ENCODE measurements around the gene HSD17B1.
A peak's percentile ranks its signal among the peaks of the same experiment; 100 is the strongest.

HSD17B1 gene

DNA sequence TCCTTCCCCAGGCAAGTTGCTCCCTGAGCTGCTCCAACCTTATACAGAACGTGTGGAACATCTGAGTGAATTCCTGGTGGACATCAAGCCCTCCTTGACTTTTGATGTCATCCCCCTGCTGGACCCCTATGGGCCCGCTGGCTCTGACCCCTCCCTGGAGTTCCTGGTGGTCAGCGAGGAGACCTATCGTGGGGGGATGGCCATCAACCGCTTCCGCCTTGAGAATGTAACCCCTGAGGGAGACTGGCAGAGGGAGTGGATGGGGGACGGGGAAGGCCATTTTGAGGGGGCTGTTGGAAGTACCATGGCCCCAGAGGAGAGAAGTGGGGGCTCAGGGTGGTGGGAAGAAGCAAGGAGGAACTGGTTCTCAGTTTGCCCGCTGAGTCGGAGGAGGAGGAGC is 11.2 kb downstream of the HSD17B1 start:
- peaks cover 12% of the 10 kb centered on the region for H3K79me2 ChIP-seq (ENCODE audit: control insufficient read depth, insufficient read depth, low read length, poor library complexity)
- H3K9ac ChIP-seq (ENCODE audit: low read length), result no peak overlapping the region
- no peaks in the 10 kb centered on the region for H3K9me3 ChIP-seq (ENCODE audit: insufficient read depth, low read depth, low read length)
- no peak overlapping the region for H2BK12ac ChIP-seq (ENCODE audit: low read length)
- H4K91ac ChIP-seq (ENCODE audit: low read depth, low read length), result no peak overlapping the region
- H2AFZ ChIP-seq (ENCODE audit: insufficient read depth, low read length, poor library complexity), result no peak overlapping the region
- no peak overlapping the region for H3K14ac ChIP-seq (ENCODE audit: low read length)
- no peak overlapping the region for H3K4me2 ChIP-seq (ENCODE audit: low read length)
- no peaks in the 10 kb centered on the region for H3K27me3 ChIP-seq (ENCODE audit: insufficient read depth, low read length)
- no peak overlapping the region for H2AK5ac ChIP-seq (ENCODE audit: low read length)
- peaks cover 14 to 16% of the 10 kb centered on the region in 2 experiments for H3K4me1 ChIP-seq (ENCODE audit: control insufficient read depth in 1 of 2, insufficient read depth in 2 of 2, low read length in 2 of 2)
- no peak overlapping the region for H3K23ac ChIP-seq (ENCODE audit: low read length)
- WGBS (ENCODE audit: extremely low coverage, insufficient coverage, insufficient read length), result no CpG with 5 or more reads among the region's 9 CpGs
- no peak for DNase-seq
- no peak overlapping the region for H3K27ac ChIP-seq (ENCODE audit: low read depth, low read length)
- H3K36me3 ChIP-seq (ENCODE audit: control insufficient read depth in 1 of 2, insufficient read depth in 2 of 2, low read length in 2 of 2), result peaks cover 34 to 36% of the 10 kb centered on the region in 2 experiments
- H4K8ac ChIP-seq (ENCODE audit: low read depth, low read length), result no peak overlapping the region
- no peak overlapping the region for H3K4me3 ChIP-seq (ENCODE audit: low read depth, low read length)
- no peak overlapping the region for H4K12ac ChIP-seq (ENCODE audit: low read depth, low read length)
- no peak overlapping the region for H3K4ac ChIP-seq (ENCODE audit: low read depth, low read length)
- H3K79me1 ChIP-seq (ENCODE audit: low read length), result peaks cover 15% of the 10 kb centered on the region
- no peak overlapping the region for H2BK5ac ChIP-seq (ENCODE audit: low read depth, low read length, poor library complexity)
- no peak overlapping the region for H2BK120ac ChIP-seq (ENCODE audit: insufficient read depth, low read length, poor library complexity)
- H3K18ac ChIP-seq (ENCODE audit: low read length), result no peak overlapping the region

DNA sequence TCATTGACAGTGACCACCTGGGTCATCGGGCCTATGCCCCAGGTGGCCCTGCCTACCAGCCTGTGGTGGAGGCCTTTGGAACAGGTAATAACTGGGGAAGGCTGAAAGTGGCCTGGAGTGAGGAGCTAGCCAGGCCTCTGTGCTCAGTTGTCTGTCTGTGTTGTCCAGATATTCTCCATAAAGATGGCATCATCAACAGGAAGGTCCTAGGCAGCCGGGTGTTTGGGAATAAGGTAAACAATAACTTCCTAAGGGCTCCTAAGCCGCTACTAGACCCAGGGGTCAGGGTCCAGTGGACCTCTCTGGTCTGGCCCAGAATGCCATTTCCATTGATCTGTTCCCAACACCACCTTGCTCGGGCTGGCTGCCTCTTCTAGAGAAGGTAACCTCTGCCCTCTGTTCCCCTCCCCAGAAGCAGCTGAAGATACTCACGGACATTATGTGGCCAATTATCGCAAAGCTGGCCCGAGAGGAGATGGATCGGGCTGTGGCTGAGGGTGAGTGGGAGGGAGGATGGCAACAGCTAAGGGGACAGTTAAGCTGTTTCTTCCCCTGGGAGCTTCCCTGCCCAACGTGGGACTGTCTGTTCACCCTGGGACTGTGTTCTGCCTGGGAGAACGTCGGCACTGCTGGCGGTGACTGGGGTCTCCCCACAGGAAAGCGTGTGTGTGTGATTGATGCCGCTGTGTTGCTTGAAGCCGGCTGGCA is 12.2 kb downstream of the HSD17B1 start:
- H4K12ac ChIP-seq (ENCODE audit: low read depth, low read length), result no peak overlapping the region
- WGBS (ENCODE audit: extremely low coverage, insufficient coverage, insufficient read length), result no CpG with 5 or more reads among the region's 15 CpGs
- H3K9me3 ChIP-seq (ENCODE audit: insufficient read depth, low read depth, low read length), result no peaks in the 10 kb centered on the region
- H3K18ac ChIP-seq (ENCODE audit: low read length), result no peak overlapping the region
- no peak overlapping the region for H3K4me2 ChIP-seq (ENCODE audit: low read length)
- no peak overlapping the region for H3K9ac ChIP-seq (ENCODE audit: low read length)
- H2BK5ac ChIP-seq (ENCODE audit: low read depth, low read length, poor library complexity), result no peak overlapping the region
- no peak overlapping the region for H3K23ac ChIP-seq (ENCODE audit: low read length)
- no peak overlapping the region for H4K8ac ChIP-seq (ENCODE audit: low read depth, low read length)
- no peak for DNase-seq
- H3K27ac ChIP-seq (ENCODE audit: low read depth, low read length), result no peak overlapping the region
- H3K4ac ChIP-seq (ENCODE audit: low read depth, low read length), result no peak overlapping the region
- H3K4me3 ChIP-seq (ENCODE audit: low read depth, low read length), result no peak overlapping the region
- H3K36me3 ChIP-seq (ENCODE audit: control insufficient read depth in 1 of 2, insufficient read depth in 2 of 2, low read length in 2 of 2), result peaks cover 43 to 46% of the 10 kb centered on the region in 2 experiments
- peaks cover 15% of the 10 kb centered on the region for H3K79me1 ChIP-seq (ENCODE audit: low read length)
- H3K14ac ChIP-seq (ENCODE audit: low read length), result no peak overlapping the region
- no peak overlapping the region for H2AFZ ChIP-seq (ENCODE audit: insufficient read depth, low read length, poor library complexity)
- peaks cover 12% of the 10 kb centered on the region for H3K79me2 ChIP-seq (ENCODE audit: control insufficient read depth, insufficient read depth, low read length, poor library complexity)
- no peak overlapping the region for H2BK120ac ChIP-seq (ENCODE audit: insufficient read depth, low read length, poor library complexity)
- H3K27me3 ChIP-seq (ENCODE audit: insufficient read depth, low read length), result no peaks in the 10 kb centered on the region
- no peak overlapping the region for H2AK5ac ChIP-seq (ENCODE audit: low read length)
- H3K4me1 ChIP-seq (ENCODE audit: control insufficient read depth in 1 of 2, insufficient read depth in 2 of 2, low read length in 2 of 2), result peaks cover 14 to 16% of the 10 kb centered on the region in 2 experiments
- H2BK12ac ChIP-seq (ENCODE audit: low read length), result no peak overlapping the region
- no peak overlapping the region for H4K91ac ChIP-seq (ENCODE audit: low read depth, low read length)

DNA sequence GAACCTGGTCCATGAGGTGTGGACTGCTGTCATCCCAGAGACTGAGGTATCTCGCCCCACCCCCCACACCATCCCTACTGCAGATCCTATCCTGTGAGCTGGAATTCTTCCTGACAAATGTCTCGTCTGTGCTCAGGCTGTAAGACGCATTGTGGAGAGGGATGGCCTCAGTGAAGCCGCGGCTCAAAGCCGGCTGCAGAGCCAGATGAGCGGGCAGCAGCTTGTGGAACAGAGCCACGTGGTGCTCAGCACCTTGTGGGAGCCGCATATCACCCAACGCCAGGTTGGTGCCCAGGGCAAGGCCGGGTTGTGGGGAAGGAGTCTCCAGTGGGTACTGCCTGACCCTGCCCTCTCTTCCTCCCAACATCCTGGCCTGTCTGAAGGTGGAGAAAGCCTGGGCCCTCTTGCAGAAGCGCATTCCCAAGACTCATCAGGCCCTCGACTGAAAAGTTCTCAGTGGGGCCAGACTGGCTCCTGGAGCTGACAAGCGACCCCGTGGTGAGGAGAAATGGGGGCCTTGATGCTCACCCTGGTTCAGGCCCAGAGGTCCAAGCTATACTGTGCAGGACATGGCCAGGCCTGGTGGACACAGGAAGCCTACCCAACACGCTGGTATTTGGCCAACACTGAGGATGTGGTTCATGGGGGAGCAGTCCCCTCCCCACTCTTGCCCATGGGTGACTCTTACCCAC is 12.9 kb downstream of the HSD17B1 start:
- Histone ChIP-seq H3K4me1 (ENCODE audit: control insufficient read depth in 1 of 2, insufficient read depth in 2 of 2, low read length in 2 of 2) (peaks cover 14 to 16% of the 10 kb centered on the region in 2 experiments), H2BK12ac (ENCODE audit: low read length) (no peak overlapping the region), H3K9ac (ENCODE audit: low read length) (no peak overlapping the region), H2BK5ac (ENCODE audit: low read depth, low read length, poor library complexity) (no peak overlapping the region), H3K79me1 (ENCODE audit: low read length) (peaks cover 15% of the 10 kb centered on the region), H3K9me3 (ENCODE audit: insufficient read depth, low read depth, low read length) (no peaks in the 10 kb centered on the region), H3K18ac (ENCODE audit: low read length) (no peak overlapping the region), H3K4me3 (ENCODE audit: low read depth, low read length) (no peak overlapping the region), H3K27ac (ENCODE audit: low read depth, low read length) (no peak overlapping the region), H2BK120ac (ENCODE audit: insufficient read depth, low read length, poor library complexity) (no peak overlapping the region), H4K8ac (ENCODE audit: low read depth, low read length) (no peak overlapping the region), H4K91ac (ENCODE audit: low read depth, low read length) (no peak overlapping the region), H3K27me3 (ENCODE audit: insufficient read depth, low read length) (no peaks in the 10 kb centered on the region), H3K23ac (ENCODE audit: low read length) (no peak overlapping the region), H3K79me2 (ENCODE audit: control insufficient read depth, insufficient read depth, low read length, poor library complexity) (peaks cover 12% of the 10 kb centered on the region), H2AFZ (ENCODE audit: insufficient read depth, low read length, poor library complexity) (no peak overlapping the region), H2AK5ac (ENCODE audit: low read length) (no peak overlapping the region), H3K4me2 (ENCODE audit: low read length) (no peak overlapping the region), H3K36me3 (ENCODE audit: control insufficient read depth in 1 of 2, insufficient read depth in 2 of 2, low read length in 2 of 2) (peaks cover 47 to 49% of the 10 kb centered on the region in 2 experiments), H4K12ac (ENCODE audit: low read depth, low read length) (no peak overlapping the region), H3K4ac (ENCODE audit: low read depth, low read length) (no peak overlapping the region), H3K14ac (ENCODE audit: low read length) (no peak overlapping the region)
- no peak for DNase-seq
- no CpG with 5 or more reads among the region's 16 CpGs for WGBS (ENCODE audit: extremely low coverage, insufficient coverage, insufficient read length)

DNA sequence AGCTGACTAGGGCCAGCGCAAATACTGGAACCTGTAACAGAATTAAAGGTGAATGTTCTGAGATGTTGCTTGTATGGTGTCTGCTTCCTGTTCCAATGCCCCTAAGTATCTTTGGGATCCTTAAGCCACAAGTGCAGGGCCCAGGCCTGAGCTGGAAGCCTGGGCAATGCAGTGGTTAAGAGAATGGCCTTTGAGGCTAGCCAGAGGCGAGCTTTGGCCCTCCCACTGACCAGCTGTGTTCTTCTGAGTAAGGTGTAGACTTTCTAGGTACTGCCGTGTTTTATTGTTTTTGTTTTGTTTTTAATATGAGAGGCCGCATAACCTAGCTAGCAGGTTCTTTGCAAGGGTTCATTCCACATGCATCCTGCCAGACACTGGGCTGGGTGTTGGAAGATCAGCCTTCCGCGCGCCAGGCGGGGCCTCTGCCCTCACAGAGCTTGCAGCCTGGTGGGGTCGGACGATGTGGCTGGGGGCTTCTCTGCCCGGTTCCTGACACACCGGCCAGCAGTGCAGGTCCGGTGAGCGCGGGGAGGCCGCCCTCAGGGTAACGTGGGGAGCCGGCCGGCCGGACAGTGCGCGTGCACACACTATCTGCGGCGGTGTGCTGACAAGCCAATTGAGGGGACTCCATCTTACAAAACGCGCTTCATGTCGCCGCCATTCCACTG is 13.6 kb downstream of the HSD17B1 start:
- peak overlapping the region; percentile 7 for H3K4ac ChIP-seq (ENCODE audit: low read depth, low read length)
- peak overlapping the region; percentile 91 for H3K14ac ChIP-seq (ENCODE audit: low read length)
- peak overlapping the region; percentile 82 for H4K8ac ChIP-seq (ENCODE audit: low read depth, low read length)
- WGBS (ENCODE audit: extremely low coverage, insufficient coverage, insufficient read length), result no CpG with 5 or more reads among the region's 28 CpGs
- peak overlapping the region; percentile 24 for H3K9ac ChIP-seq (ENCODE audit: low read length)
- no peak overlapping the region for H3K23ac ChIP-seq (ENCODE audit: low read length)
- H2BK120ac ChIP-seq (ENCODE audit: insufficient read depth, low read length, poor library complexity), result peak overlapping the region; percentile 12
- H3K9me3 ChIP-seq (ENCODE audit: insufficient read depth, low read depth, low read length), result no peaks in the 10 kb centered on the region
- peaks cover 12% of the 10 kb centered on the region for H3K79me2 ChIP-seq (ENCODE audit: control insufficient read depth, insufficient read depth, low read length, poor library complexity)
- H2BK5ac ChIP-seq (ENCODE audit: low read depth, low read length, poor library complexity), result peak overlapping the region; percentile 1
- peaks cover 14 to 16% of the 10 kb centered on the region in 2 experiments for H3K4me1 ChIP-seq (ENCODE audit: control insufficient read depth in 1 of 2, insufficient read depth in 2 of 2, low read length in 2 of 2)
- H3K27ac ChIP-seq (ENCODE audit: low read depth, low read length), result peak overlapping the region; percentile 57
- H2BK12ac ChIP-seq (ENCODE audit: low read length), result peak overlapping the region; percentile 42
- H4K12ac ChIP-seq (ENCODE audit: low read depth, low read length), result peak overlapping the region; percentile 96
- H4K91ac ChIP-seq (ENCODE audit: low read depth, low read length), result peak overlapping the region; percentile 90
- peak overlapping the region; percentile 88 for H3K4me3 ChIP-seq (ENCODE audit: low read depth, low read length)
- no peak for DNase-seq
- no peaks in the 10 kb centered on the region for H3K27me3 ChIP-seq (ENCODE audit: insufficient read depth, low read length)
- H3K18ac ChIP-seq (ENCODE audit: low read length), result peak overlapping the region; percentile 12
- peak overlapping the region; percentile 41 for H2AFZ ChIP-seq (ENCODE audit: insufficient read depth, low read length, poor library complexity)
- peaks cover 15% of the 10 kb centered on the region for H3K79me1 ChIP-seq (ENCODE audit: low read length)
- H2AK5ac ChIP-seq (ENCODE audit: low read length), result peak overlapping the region; percentile 96
- H3K36me3 ChIP-seq (ENCODE audit: control insufficient read depth in 1 of 2, insufficient read depth in 2 of 2, low read length in 2 of 2), result peaks cover 53 to 55% of the 10 kb centered on the region in 2 experiments
- peak overlapping the region; percentile 63 for H3K4me2 ChIP-seq (ENCODE audit: low read length)
